ENCODE results near the gene SORT1. TPM values are rescaled to one million over a fixed set of nuclear protein-coding genes. Genes with fewer than 3 reads are reported as not detected.

Gene SORT1
- total RNA-seq, 1 experiment from 2014 or later, result 9.5 TPM

GRCh38 chr1:109361069-109361468 lies 36.6 kb downstream of the SORT1 start:
- DNase-seq (ENCODE audit: low read depth), result no peak
- in situ Hi-C loops (cut with HindIII; ENCODE audit: low pct_unique_long_range_greater_than_20kb, low sequenced_read_pairs), result no loop called here

- no peak for DNase-seq (ENCODE audit: low read depth)
Observed at GRCh38 chr1:109357616-109358015, 40.1 kb downstream of the SORT1 start.

GRCh38 chr1:109356915-109357314 lies 40.8 kb downstream of the SORT1 start:
- in situ Hi-C loops (cut with HindIII; ENCODE audit: low pct_unique_long_range_greater_than_20kb, low sequenced_read_pairs), result no loop called here
- DNase-seq (ENCODE audit: low read depth), result no peak

More at GRCh38 chr1:109357616-109358015, 40.1 kb downstream of the SORT1 start:
- in situ Hi-C loops (cut with HindIII; ENCODE audit: low pct_unique_long_range_greater_than_20kb, low sequenced_read_pairs), result no loop called here

GRCh38 chr1:109356505-109356904 lies 41.2 kb downstream of the SORT1 start:
- in situ Hi-C loops (cut with HindIII; ENCODE audit: low pct_unique_long_range_greater_than_20kb, low sequenced_read_pairs), result no loop called here
- no peak for DNase-seq (ENCODE audit: low read depth)

- in situ Hi-C loops (cut with HindIII; ENCODE audit: low pct_unique_long_range_greater_than_20kb, low sequenced_read_pairs), result no loop called here
- DNase-seq (ENCODE audit: low read depth), result no peak
Observed at GRCh38 chr1:109354929-109355328, 42.8 kb downstream of the SORT1 start.

GRCh38 chr1:109351457-109351856 lies 46.3 kb downstream of the SORT1 start:
- in situ Hi-C loops (cut with HindIII; ENCODE audit: low pct_unique_long_range_greater_than_20kb, low sequenced_read_pairs), result no loop called here
- no peak for DNase-seq (ENCODE audit: low read depth)

- DNase-seq (ENCODE audit: low read depth), result no peak
- in situ Hi-C loops (cut with HindIII; ENCODE audit: low pct_unique_long_range_greater_than_20kb, low sequenced_read_pairs), result no loop called here
Observed at GRCh38 chr1:109350655-109351054, 47.1 kb downstream of the SORT1 start.

- in situ Hi-C loops (cut with HindIII; ENCODE audit: low pct_unique_long_range_greater_than_20kb, low sequenced_read_pairs), result no loop called here
- DNase-seq (ENCODE audit: low read depth), result no peak
Observed at GRCh38 chr1:109350182-109350581, 47.5 kb downstream of the SORT1 start.

GRCh38 chr1:109347511-109347910 lies 50.2 kb downstream of the SORT1 start:
- no peak for DNase-seq (ENCODE audit: low read depth)
- in situ Hi-C loops (cut with HindIII; ENCODE audit: low pct_unique_long_range_greater_than_20kb, low sequenced_read_pairs), result no loop called here

GRCh38 chr1:109341944-109342930 lies 55.5 kb downstream of the SORT1 start:
- in situ Hi-C loops (cut with HindIII; ENCODE audit: low pct_unique_long_range_greater_than_20kb, low sequenced_read_pairs), result no loop called here

GRCh38 chr1:109338608-109339007 lies 59.1 kb downstream of the SORT1 start:
- in situ Hi-C loops (cut with HindIII; ENCODE audit: low pct_unique_long_range_greater_than_20kb, low sequenced_read_pairs), result no loop called here

More at GRCh38 chr1:109341944-109342930, 55.5 kb downstream of the SORT1 start:
- no peak for DNase-seq (ENCODE audit: low read depth)

GRCh38 chr1:109338091-109338490 lies 59.6 kb downstream of the SORT1 start:
- in situ Hi-C loops (cut with HindIII; ENCODE audit: low pct_unique_long_range_greater_than_20kb, low sequenced_read_pairs), result no loop called here
- DNase-seq (ENCODE audit: low read depth), result no peak

More at GRCh38 chr1:109338608-109339007, 59.1 kb downstream of the SORT1 start:
- DNase-seq (ENCODE audit: low read depth), result no peak

- in situ Hi-C loops (cut with HindIII; ENCODE audit: low pct_unique_long_range_greater_than_20kb, low sequenced_read_pairs), result no loop called here
- DNase-seq (ENCODE audit: low read depth), result no peak
Observed at GRCh38 chr1:109335091-109335490, 62.6 kb downstream of the SORT1 start.

GRCh38 chr1:109331113-109331512 lies 66.6 kb downstream of the SORT1 start:
- in situ Hi-C loops (cut with HindIII; ENCODE audit: low pct_unique_long_range_greater_than_20kb, low sequenced_read_pairs), result no loop called here

GRCh38 chr1:109327285-109327684 lies 70.4 kb downstream of the SORT1 start:
- DNase-seq (ENCODE audit: low read depth), result no peak
- in situ Hi-C loops (cut with HindIII; ENCODE audit: low pct_unique_long_range_greater_than_20kb, low sequenced_read_pairs), result no loop called here

More at GRCh38 chr1:109331113-109331512, 66.6 kb downstream of the SORT1 start:
- no peak for DNase-seq (ENCODE audit: low read depth)

- in situ Hi-C loops (cut with HindIII; ENCODE audit: low pct_unique_long_range_greater_than_20kb, low sequenced_read_pairs), result no loop called here
- DNase-seq (ENCODE audit: low read depth), result no peak
Observed at GRCh38 chr1:109322974-109323373, 74.7 kb downstream of the SORT1 start.

- in situ Hi-C loops (cut with HindIII; ENCODE audit: low pct_unique_long_range_greater_than_20kb, low sequenced_read_pairs), result no loop called here
- DNase-seq (ENCODE audit: low read depth), result no peak
Observed at GRCh38 chr1:109319114-109319513, 78.6 kb downstream of the SORT1 start.

- in situ Hi-C loops (cut with HindIII; ENCODE audit: low pct_unique_long_range_greater_than_20kb, low sequenced_read_pairs), result no loop called here
- DNase-seq (ENCODE audit: low read depth), result no peak
Observed at GRCh38 chr1:109316506-109316905, 81.2 kb downstream of the SORT1 start.

GRCh38 chr1:109315288-109315687 lies 82.4 kb downstream of the SORT1 start:
- DNase-seq (ENCODE audit: low read depth), result no peak
- in situ Hi-C loops (cut with HindIII; ENCODE audit: low pct_unique_long_range_greater_than_20kb, low sequenced_read_pairs), result no loop called here

GRCh38 chr1:109314795-109315194 lies 82.9 kb downstream of the SORT1 start:
- in situ Hi-C loops (cut with HindIII; ENCODE audit: low pct_unique_long_range_greater_than_20kb, low sequenced_read_pairs), result no loop called here
- DNase-seq (ENCODE audit: low read depth), result no peak

Measured in Caki2 (cell line).